ENCODE data around the gene UBE3A.
"Not testable (repeated sequence)": the region's sequence is repeated elsewhere in the genome, so short reads cannot be mapped to it uniquely, and the experiment has no call there.

Gene UBE3A

GRCh38 chr15:25438601-25439368 is at the start of gene UBE3A:
Gene UBE3A (minus strand): TSS chr15:25439024. CDS start chr15:25409107, 29,917 bp downstream.
- DNase-seq = peak; percentile 88 to 90

- DNase-seq = no peak
Observed at GRCh38 chr15:25487226-25487884, 48.5 kb upstream of the UBE3A start.

- no peak for DNase-seq
Observed at GRCh38 chr15:25486051-25486450, 47.2 kb upstream of the UBE3A start.

- no peak for DNase-seq
Observed at GRCh38 chr15:25481208-25481859, 42.5 kb upstream of the UBE3A start.

- no peak for DNase-seq
Observed at GRCh38 chr15:25478313-25478712, 39.5 kb upstream of the UBE3A start.

- DNase-seq = no peak
Observed at GRCh38 chr15:25477816-25478215, 39.0 kb upstream of the UBE3A start.

GRCh38 chr15:25474251-25474650 is 35.4 kb upstream of the UBE3A start:
- no peak for DNase-seq

GRCh38 chr15:25470230-25470629 is 31.4 kb upstream of the UBE3A start:
- DNase-seq = no peak

GRCh38 chr15:25469377-25469776 is 30.6 kb upstream of the UBE3A start:
- no peak for DNase-seq

GRCh38 chr15:25468611-25469010 is 29.8 kb upstream of the UBE3A start:
- no peak for DNase-seq

GRCh38 chr15:25465835-25466234 is 27.0 kb upstream of the UBE3A start:
- DNase-seq = no peak

GRCh38 chr15:25464784-25465183 is 26.0 kb upstream of the UBE3A start:
- no peak for DNase-seq

- DNase-seq = no peak
Observed at GRCh38 chr15:25464383-25464782, 25.6 kb upstream of the UBE3A start.

- DNase-seq = no peak
Observed at GRCh38 chr15:25456196-25456595, 17.4 kb upstream of the UBE3A start.

GRCh38 chr15:25455226-25455625 is 16.4 kb upstream of the UBE3A start:
- no peak for DNase-seq

- DNase-seq = no peak
Observed at GRCh38 chr15:25454771-25455170, 15.9 kb upstream of the UBE3A start.

- not testable (repeated sequence) for DNase-seq
Observed at GRCh38 chr15:25453246-25453645, 14.4 kb upstream of the UBE3A start.

GRCh38 chr15:25451501-25451900 is 12.7 kb upstream of the UBE3A start:
- no peak for DNase-seq

- DNase-seq = no peak
Observed at GRCh38 chr15:25450163-25450562, 11.3 kb upstream of the UBE3A start.

- no peak for DNase-seq
Observed at GRCh38 chr15:25446076-25446475, 7.3 kb upstream of the UBE3A start.

GRCh38 chr15:25445412-25445811 is 6.6 kb upstream of the UBE3A start:
- no peak for DNase-seq

GRCh38 chr15:25441111-25441510 is 2.3 kb upstream of the UBE3A start:
- DNase-seq = no peak

GRCh38 chr15:25439369-25439836 is 579 bp upstream of the UBE3A start:
- no peak for DNase-seq

Data from stimulated activated CD4-positive, alpha-beta T cell treated with anti-CD3 and anti-CD28 coated beads, Interleukin-2, amount 100 ng/mL, for 24 hours (primary cell).